H9 (cell line): Measurements from ENCODE around the gene TMEM132C. TPM values are rescaled to one million over a fixed set of nuclear protein-coding genes. Genes with fewer than 3 reads are reported as not detected.

Experiments used
- DNase-seq: peaks from one replicate; pipeline ENCODE4 v3.0.0-alpha.2; 2017
- H2AFZ ChIP-seq: one replicate; pipeline ENCODE4 v1.6.1; 2013; ENCODE audit warnings: mild to moderate bottlenecking, low read length, control low read depth, moderate library complexity
- H2AK5ac ChIP-seq: 2 replicates; pipeline ENCODE4 v1.6.1; 2013; ENCODE audit warnings: low read length, control low read depth, mixed read lengths; ENCODE audit not compliant: insufficient read length
- H2BK120ac ChIP-seq: one replicate; pipeline ENCODE4 v1.6.1; 2013; ENCODE audit warnings: low read depth, mild to moderate bottlenecking, low read length, control low read depth, inconsistent platforms; ENCODE audit not compliant: poor library complexity, severe bottlenecking
- H2BK12ac ChIP-seq: 2 replicates; pipeline ENCODE4 v1.6.1; 2013; ENCODE audit warnings: low read length, control low read depth, mixed read lengths, low read depth; ENCODE audit not compliant: insufficient read length
- H2BK15ac ChIP-seq: 2 replicates; pipeline ENCODE4 v1.6.1; 2013; ENCODE audit warnings: low read depth, low read length, control low read depth
- H2BK20ac ChIP-seq: one replicate; pipeline ENCODE4 v1.6.1; 2013; ENCODE audit warnings: low read depth, mild to moderate bottlenecking, low read length, control low read depth, inconsistent platforms; ENCODE audit not compliant: poor library complexity, severe bottlenecking
- H2BK5ac ChIP-seq: 2 replicates; pipeline ENCODE4 v1.6.1; 2013; ENCODE audit warnings: low read length, control low read depth, mixed read lengths; ENCODE audit not compliant: insufficient read length
- H3K14ac ChIP-seq: 2 replicates; pipeline ENCODE4 v1.6.1; 2013; ENCODE audit warnings: low read length, control low read depth; ENCODE audit not compliant: insufficient read depth
- H3K18ac ChIP-seq: 2 replicates; pipeline ENCODE4 v1.6.1; 2013; ENCODE audit warnings: low read depth, mild to moderate bottlenecking, mixed read lengths, low read length, control low read depth; ENCODE audit not compliant: insufficient read length
- H3K23ac ChIP-seq: 2 replicates; pipeline ENCODE4 v1.6.1; 2013; ENCODE audit warnings: low read length, control low read depth, mixed read lengths, low read depth; ENCODE audit not compliant: insufficient read length
- H3K23me2 ChIP-seq: 2 replicates; pipeline ENCODE4 v1.6.1; 2013; ENCODE audit warnings: low read depth, mild to moderate bottlenecking, mixed read lengths, low read length, control low read depth; ENCODE audit not compliant: insufficient read length, poor library complexity, severe bottlenecking
- H3K27ac ChIP-seq: 2 replicates; pipeline ENCODE4 v1.5.1; 2013; ENCODE audit warnings: low read length, control low read depth, mixed read lengths, low read depth; ENCODE audit not compliant: insufficient read length
- H3K27me3 ChIP-seq: 2 replicates; pipeline ENCODE4 v1.6.1; 2013; ENCODE audit warnings: low read length, control low read depth, inconsistent platforms; ENCODE audit not compliant: insufficient read depth
- H3K4ac ChIP-seq: 2 replicates; pipeline ENCODE4 v1.6.1; 2013; ENCODE audit warnings: low read depth, mild to moderate bottlenecking, control low read depth, inconsistent platforms, low read length, moderate library complexity
- H3K4me1 ChIP-seq: 2 replicates; pipeline ENCODE4 v1.6.1; 2013; ENCODE audit warnings: low read length, control low read depth, inconsistent platforms; ENCODE audit not compliant: insufficient read depth
- H3K4me2 ChIP-seq: 2 replicates; pipeline ENCODE4 v1.6.1; 2013; ENCODE audit warnings: low read length, control low read depth, mixed read lengths; ENCODE audit not compliant: insufficient read length, insufficient read depth
- H3K56ac ChIP-seq: 2 replicates; pipeline ENCODE4 v1.6.1; 2013; ENCODE audit warnings: low read depth, mild to moderate bottlenecking, mixed read lengths, low read length, control low read depth; ENCODE audit not compliant: insufficient read length
- H3K79me1 ChIP-seq: 2 replicates; pipeline ENCODE4 v1.6.1; 2013; ENCODE audit warnings: low read depth, mild to moderate bottlenecking, moderate library complexity, low read length, control low read depth, inconsistent platforms; ENCODE audit not compliant: insufficient read depth, poor library complexity, severe bottlenecking
- H3K79me2 ChIP-seq: 2 replicates; pipeline ENCODE4 v1.6.1; 2013; ENCODE audit warnings: low read length, control low read depth, inconsistent platforms; ENCODE audit not compliant: insufficient read depth
- H3K9ac ChIP-seq: 2 replicates; pipeline ENCODE4 v1.6.1; 2013; ENCODE audit warnings: low read length, control low read depth, mixed read lengths; ENCODE audit not compliant: insufficient read length; ENCODE audit errors: extremely low read depth
- H3K9me3 ChIP-seq: one replicate; pipeline ENCODE4 v1.6.1; 2013; ENCODE audit warnings: low read depth, low read length, inconsistent platforms; ENCODE audit not compliant: control insufficient read depth
- H3T11ph ChIP-seq: one replicate; pipeline ENCODE4 v1.6.1; 2013; ENCODE audit warnings: mild to moderate bottlenecking, low read length, control low read depth, inconsistent platforms
- H4K20me1 ChIP-seq: one replicate; pipeline ENCODE4 v1.6.1; 2013; ENCODE audit not compliant: control insufficient read depth, insufficient read length, insufficient read depth
- H4K5ac ChIP-seq: 2 replicates; pipeline ENCODE4 v1.6.1; 2013; ENCODE audit warnings: low read depth, mild to moderate bottlenecking, mixed read lengths, low read length, control low read depth; ENCODE audit not compliant: insufficient read length
- H4K8ac ChIP-seq: replicated peaks from 2 replicates; pipeline ENCODE4 v1.6.1; 2013; ENCODE audit warnings: low read length, control low read depth, mixed read lengths, low read depth; ENCODE audit not compliant: insufficient read length
- H4K91ac ChIP-seq: 2 replicates; pipeline ENCODE4 v1.6.1; 2013; ENCODE audit warnings: low read depth, mild to moderate bottlenecking, moderate library complexity, mixed read lengths, low read length, control low read depth; ENCODE audit not compliant: insufficient read length
- H3K27ac Mint-ChIP-seq, 3 experiments: 2 replicates in 2 of 3; 3 replicates in 1 of 3; pipeline ENCODE4 v1.8.0; 2020 to 2021; ENCODE audit warnings: mixed read lengths in 3 of 3, mild to moderate bottlenecking in 1 of 3, moderate library complexity in 1 of 3
- H3K27me3 Mint-ChIP-seq: 2 replicates; pipeline ENCODE4 v1.8.0; 2021; ENCODE audit warnings: low read depth, mild to moderate bottlenecking, moderate library complexity, mixed read lengths
- H3K36me3 Mint-ChIP-seq, 3 experiments: 2 replicates in 2 of 3; 3 replicates in 1 of 3; pipeline ENCODE4 v1.8.0; 2020 to 2021; ENCODE audit warnings: low read depth in 3 of 3, mixed read lengths in 3 of 3; ENCODE audit not compliant: insufficient read depth in 1 of 3
- H3K4me1 Mint-ChIP-seq, 2 experiments: 2 replicates each; pipeline ENCODE4 v1.8.0; 2020; ENCODE audit warnings: mixed read lengths in 2 of 2
- H3K4me3 Mint-ChIP-seq, 2 experiments: 2 replicates in 1 of 2; 3 replicates in 1 of 2; pipeline ENCODE4 v1.8.0; 2020 to 2021; ENCODE audit warnings: mild to moderate bottlenecking in 2 of 2, mixed read lengths in 2 of 2, moderate library complexity in 1 of 2
- H3K9me3 Mint-ChIP-seq, 2 experiments: 2 replicates in 1 of 2; 3 replicates in 1 of 2; pipeline ENCODE4 v1.8.0; 2020; ENCODE audit warnings: mild to moderate bottlenecking in 2 of 2, mixed read lengths in 2 of 2, moderate library complexity in 1 of 2
- WGBS: extraction: QIAGEN DNeasy Blood & Tissue Kit; methylation state at CpG from one replicate; pipeline ENCODE4 v1.1.7; 2013; ENCODE audit warnings: missing lambda C conversion rate, low lambda C conversion rate, mixed read lengths; ENCODE audit not compliant: insufficient read length; ENCODE audit errors: extremely low coverage; 5-methylcytosine and 5-hydroxymethylcytosine counted together
- total RNA-seq: library from RNA; stranded (reverse); gene quantifications from 2 replicates; pipeline ENCODE4 v1.2.1, GENCODE V29; 2021
- TF ChIP-seq, protein P1 (sequence below): fragments of 200-600 bp; sonication (generic); conservative IDR thresholded peaks from 3 replicates; pipeline ENCODE4 v1.8.0; 2021; ENCODE audit warnings: antibody characterized with exemption, mild to moderate bottlenecking

TMEM132C gene
- total RNA-seq, 1 experiment from 2014 or later = 0.22 TPM

DNA sequence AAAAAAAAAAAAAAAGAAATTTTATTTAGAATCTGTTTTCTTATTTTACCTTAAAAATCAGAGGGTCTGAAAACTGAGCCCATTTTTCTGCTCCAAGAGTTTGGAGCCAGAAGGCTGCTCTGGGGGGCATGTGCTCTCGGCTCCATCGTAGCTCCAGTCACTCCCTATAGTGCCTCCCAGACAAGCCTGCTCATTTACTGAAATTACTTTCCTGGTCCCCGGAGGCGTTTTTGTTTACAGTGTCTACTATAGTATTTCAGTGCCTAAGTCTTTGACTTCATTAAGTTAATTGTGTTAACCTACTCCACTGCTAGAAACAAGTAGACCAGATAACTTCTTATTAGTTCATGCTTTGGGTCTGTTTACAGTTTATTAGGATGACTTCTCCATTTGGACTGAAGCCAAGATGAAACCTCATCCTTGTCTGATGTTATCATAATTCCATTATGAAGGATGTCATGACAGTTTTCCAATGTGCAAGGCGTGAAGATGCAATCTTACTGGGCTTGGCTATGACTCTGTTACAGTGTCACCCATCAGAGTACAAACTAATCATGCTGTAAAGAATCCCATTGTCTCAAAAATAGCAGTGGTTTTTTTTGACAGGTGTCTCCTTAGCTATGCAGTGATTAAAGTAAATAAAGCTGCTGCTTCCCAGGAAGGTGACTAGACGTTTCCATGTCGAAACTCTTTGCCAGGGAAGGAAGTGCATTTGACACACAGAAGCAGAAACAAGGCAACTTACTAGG, 182.3 kb downstream of the TMEM132C start:
- H3K27me3 ChIP-seq = no peaks in the 10 kb centered on the region
- H3K27me3 Mint-ChIP-seq = peaks cover 8% of the 10 kb centered on the region
- no peak overlapping the region for H3K27ac ChIP-seq
- H3K4me1 ChIP-seq = no peaks in the 10 kb centered on the region
- H3K4me3 Mint-ChIP-seq = no peak overlapping the region
- no peaks in the 10 kb centered on the region for H3K23me2 ChIP-seq
- H2AFZ ChIP-seq = no peak overlapping the region
- H3K79me1 ChIP-seq = no peaks in the 10 kb centered on the region
- H2BK15ac ChIP-seq = no peak overlapping the region
- H3K27ac Mint-ChIP-seq = no peak overlapping the region
- H4K91ac ChIP-seq = no peak overlapping the region
- no peak overlapping the region for H3K23ac ChIP-seq
- H3K56ac ChIP-seq = no peak overlapping the region
- no peak for DNase-seq
- H4K8ac ChIP-seq = no peak overlapping the region
- no peak overlapping the region for H3K9ac ChIP-seq
- WGBS = no CpG with 5 or more reads among the region's 7 CpGs
- H3K18ac ChIP-seq = no peak overlapping the region
- H3K36me3 Mint-ChIP-seq = no peaks in the 10 kb centered on the region; a peak in 1 of 7 replicates
- no peaks in the 10 kb centered on the region for H3K9me3 ChIP-seq
- H3T11ph ChIP-seq = no peak overlapping the region
- no peak overlapping the region for H2BK5ac ChIP-seq
- no peak overlapping the region for H2BK20ac ChIP-seq
- H3K79me2 ChIP-seq = no peaks in the 10 kb centered on the region
- TF ChIP-seq, protein P1, sequence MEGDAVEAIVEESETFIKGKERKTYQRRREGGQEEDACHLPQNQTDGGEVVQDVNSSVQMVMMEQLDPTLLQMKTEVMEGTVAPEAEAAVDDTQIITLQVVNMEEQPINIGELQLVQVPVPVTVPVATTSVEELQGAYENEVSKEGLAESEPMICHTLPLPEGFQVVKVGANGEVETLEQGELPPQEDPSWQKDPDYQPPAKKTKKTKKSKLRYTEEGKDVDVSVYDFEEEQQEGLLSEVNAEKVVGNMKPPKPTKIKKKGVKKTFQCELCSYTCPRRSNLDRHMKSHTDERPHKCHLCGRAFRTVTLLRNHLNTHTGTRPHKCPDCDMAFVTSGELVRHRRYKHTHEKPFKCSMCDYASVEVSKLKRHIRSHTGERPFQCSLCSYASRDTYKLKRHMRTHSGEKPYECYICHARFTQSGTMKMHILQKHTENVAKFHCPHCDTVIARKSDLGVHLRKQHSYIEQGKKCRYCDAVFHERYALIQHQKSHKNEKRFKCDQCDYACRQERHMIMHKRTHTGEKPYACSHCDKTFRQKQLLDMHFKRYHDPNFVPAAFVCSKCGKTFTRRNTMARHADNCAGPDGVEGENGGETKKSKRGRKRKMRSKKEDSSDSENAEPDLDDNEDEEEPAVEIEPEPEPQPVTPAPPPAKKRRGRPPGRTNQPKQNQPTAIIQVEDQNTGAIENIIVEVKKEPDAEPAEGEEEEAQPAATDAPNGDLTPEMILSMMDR = no peak
- H3K14ac ChIP-seq = no peak overlapping the region
- no peak overlapping the region for H4K5ac ChIP-seq
- H3K4me1 Mint-ChIP-seq = peaks cover 27 to 35% of the 10 kb centered on the region in 2 experiments
- 0 out of 5 replicates have a peak, but pooled peaks cover 0 to 5% of the 10 kb centered on the region in 2 experiments for H3K9me3 Mint-ChIP-seq
- H3K4me2 ChIP-seq = no peak overlapping the region
- H2AK5ac ChIP-seq = no peak overlapping the region
- no peak overlapping the region for H2BK120ac ChIP-seq
- no peak overlapping the region for H3K4ac ChIP-seq
- H2BK12ac ChIP-seq = no peak overlapping the region
- no peaks in the 10 kb centered on the region for H4K20me1 ChIP-seq
